GM21717 (cell line): Measurements from ENCODE around the gene ATF5.
A peak's percentile ranks its signal among the peaks of the same experiment; 100 is the strongest.

Experiments used
- ATAC-seq: cut with Tn5 transposase; IDR thresholded peaks from one replicate; pipeline ENCODE4 v1.9.1; 2021; ENCODE audit warnings: mild to moderate bottlenecking, moderate library complexity; ENCODE audit not compliant: unreplicated experiment

Gene ATF5

DNA sequence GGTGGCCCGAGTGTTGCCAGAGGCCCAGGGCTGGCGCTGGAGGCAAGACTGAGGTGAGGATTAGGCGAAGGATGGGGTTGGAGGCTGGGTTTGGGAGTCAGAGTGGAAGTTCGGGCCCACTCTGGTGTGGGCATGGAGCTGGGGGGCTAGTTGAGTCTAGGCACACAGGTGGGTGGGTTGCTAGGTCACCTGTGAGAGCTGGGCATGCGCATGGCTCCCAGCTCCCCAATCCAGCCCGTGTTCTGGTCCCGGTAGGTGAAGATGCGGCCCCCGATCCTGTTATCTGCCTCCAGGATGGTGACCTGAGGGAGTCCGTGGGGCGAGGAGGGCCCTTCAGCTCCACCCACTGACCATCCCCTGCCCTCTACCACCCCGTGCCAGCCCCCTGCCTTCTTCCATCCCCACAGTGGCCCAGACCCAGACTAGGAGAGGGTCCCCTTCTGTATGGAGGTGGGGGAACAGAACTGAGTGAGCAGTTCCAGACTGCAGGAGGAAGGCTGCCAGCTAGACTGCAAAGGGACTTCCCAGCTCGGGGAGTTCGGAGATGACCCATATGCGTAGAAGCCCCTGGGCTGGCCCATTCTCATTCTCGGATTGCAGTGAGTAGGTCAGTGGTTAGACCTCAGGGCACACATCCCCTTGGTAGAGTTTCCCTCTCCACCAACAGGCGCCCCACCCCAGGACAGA is 34.0 kb upstream of the ATF5 start:
- no peak for ATAC-seq

DNA sequence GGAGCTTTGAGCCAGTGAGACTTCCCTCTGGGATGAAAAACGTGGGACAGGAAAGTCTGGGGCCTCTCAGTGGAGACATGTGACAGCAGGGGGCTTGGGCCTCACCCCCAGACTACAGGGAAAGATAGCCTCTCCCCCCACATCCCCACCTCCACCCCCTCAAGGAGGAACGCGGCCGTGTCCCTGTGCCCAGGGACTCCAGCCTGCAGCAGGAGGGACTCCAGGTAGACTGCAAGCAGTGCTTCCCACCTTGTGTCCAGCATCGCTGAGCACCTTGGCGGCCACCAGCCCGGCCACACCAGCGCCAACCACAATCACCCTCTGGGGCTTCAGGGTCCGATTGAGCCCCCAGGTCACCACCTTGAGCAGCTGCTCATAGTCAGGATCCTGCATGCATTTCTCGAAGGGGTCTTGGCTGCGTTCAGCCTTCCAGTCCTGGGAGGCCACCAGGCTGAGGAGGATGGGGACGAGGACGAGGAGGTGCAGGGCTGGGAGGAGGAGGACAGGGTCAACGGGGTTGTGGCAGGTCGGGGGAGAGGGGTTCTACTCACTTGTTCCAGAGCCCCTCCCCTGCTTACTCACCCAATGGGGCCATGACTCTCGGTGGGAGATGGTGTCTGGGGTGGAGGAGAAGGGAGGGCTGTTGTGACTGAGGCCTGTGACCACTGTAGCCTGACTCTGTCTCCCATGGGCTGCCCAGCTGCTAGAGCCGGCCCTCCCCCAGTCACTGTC is 33.3 kb upstream of the ATF5 start:
- ATAC-seq = no peak

DNA sequence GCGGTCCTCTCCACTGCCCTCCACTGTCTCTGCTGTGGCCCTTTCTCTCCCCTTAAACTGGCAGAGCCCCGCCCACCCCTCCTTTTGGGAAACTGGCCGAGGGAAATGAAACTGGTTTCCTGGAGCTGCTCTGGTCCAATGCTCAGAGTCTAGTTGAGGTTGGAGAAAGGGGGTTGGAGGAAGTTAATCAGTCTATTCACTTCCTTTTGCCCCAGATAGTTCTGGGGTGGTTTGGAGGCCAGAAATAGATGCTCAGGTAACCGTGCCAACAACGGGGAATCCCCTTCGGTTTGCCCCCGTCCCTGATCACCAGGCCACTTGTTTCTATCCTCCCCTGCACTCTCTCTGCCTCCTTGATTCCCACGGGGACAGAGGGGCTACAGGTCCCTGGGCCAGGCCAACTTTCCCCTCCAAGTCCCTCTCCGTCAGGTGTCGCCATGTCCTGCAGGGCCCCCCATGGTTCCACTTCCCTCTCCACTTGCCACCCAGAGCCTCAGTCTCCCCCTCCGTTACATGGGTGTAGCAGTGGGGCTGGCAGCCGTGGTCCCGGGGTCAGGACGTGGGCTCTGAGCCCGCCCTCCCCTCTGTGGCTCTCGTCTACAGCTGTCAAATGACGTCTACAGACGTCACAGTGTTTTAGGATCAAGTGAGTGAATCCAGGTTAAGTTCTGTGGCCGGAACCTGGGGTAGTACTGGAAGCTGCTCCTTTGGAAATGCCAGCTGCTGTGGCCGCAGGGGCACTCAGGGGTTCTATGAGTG is 32.0 kb upstream of the ATF5 start, which contains the start of gene IL4I1:
IL4I1 (minus strand) TSS at position 25 of the 759 bp plus-strand sequence. CDS start 727 bp downstream, outside the sequence.
- ATAC-seq = peak; percentile 39

DNA sequence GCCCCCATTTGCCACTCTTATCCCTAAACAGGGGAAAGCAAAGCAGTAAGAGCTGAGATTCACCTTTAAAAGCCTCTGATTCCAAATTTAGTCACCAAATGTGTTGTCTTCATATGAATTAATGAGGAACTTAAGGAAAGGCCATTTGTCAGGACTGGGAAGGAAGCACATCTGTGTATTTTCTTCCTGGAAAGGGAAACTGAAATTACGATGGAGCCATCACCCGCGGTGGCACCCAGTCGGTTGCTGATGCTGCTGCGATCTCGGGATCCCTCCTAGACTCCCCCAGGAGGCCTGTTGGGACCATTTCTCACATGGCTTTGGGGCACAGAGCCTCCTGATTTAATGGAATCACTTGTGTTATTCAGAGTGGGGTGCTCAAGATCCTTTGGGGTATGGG is 24.9 kb upstream of the ATF5 start:
- ATAC-seq = no peak

DNA sequence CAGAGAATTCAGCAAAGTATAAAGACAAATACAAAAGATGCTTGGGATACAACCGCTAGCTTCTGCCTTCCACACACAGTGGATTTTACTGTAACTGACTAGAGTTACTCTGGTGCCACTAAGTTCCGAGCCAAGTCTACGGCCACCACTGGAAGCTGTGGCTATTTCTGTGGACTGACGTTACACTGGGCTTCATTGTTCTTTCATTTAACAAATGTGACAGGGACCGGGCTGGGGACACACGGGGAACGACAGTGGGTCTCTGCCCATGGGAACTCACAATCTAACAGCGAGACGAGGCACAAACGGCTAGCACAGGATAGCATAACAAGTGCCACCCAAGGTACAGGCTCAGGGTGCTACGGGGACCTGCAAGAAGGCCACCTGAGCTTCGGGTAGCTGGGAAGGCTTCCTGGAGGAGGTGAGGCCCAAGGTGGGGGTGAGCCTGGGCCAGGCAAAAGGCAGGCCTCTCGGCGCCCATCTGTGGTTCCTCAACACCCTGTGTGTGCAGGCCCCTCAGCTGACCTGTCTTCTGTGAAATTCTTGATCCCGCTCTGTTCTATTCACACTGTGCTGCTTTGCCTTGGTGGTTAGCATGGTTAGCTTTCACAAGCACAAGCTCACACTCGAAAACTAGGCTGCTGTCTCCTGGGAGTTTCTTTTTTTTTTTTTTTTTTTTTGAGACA is 22.0 kb upstream of the ATF5 start:
- ATAC-seq = no peak

DNA sequence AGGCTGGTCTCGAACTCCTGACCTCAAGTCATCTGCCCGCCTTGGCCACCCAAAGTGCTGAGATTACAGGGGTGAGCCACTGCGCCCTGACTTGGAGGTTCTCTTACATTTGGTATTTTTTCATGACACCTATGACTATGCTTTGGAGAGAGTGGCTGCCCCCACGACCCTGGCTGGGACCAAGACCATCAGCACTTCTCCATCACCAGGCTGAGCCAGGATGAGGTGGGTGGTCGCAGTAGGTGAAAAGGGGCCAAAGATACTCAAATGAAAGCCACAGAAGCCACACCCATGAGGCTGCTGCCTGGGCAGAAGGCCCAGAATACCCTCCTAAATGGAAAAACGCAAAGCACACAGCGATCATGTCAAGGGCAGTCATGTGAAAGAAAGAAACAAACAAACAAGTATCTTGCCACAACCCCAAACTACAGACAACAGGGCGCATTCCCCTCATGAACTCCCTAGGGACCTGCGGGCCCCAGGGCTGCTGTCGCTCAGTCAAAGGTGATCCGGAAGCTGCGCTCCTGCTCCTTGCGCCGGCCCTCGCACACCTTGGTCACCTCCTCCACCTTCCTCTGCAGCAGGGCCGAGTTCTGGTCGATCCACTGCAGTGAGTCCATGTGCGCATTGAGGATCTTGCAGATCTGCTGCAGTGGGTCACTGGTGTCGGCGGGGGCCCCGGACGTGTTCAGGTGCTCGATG is 21.1 kb upstream of the ATF5 start:
- ATAC-seq = no peak

DNA sequence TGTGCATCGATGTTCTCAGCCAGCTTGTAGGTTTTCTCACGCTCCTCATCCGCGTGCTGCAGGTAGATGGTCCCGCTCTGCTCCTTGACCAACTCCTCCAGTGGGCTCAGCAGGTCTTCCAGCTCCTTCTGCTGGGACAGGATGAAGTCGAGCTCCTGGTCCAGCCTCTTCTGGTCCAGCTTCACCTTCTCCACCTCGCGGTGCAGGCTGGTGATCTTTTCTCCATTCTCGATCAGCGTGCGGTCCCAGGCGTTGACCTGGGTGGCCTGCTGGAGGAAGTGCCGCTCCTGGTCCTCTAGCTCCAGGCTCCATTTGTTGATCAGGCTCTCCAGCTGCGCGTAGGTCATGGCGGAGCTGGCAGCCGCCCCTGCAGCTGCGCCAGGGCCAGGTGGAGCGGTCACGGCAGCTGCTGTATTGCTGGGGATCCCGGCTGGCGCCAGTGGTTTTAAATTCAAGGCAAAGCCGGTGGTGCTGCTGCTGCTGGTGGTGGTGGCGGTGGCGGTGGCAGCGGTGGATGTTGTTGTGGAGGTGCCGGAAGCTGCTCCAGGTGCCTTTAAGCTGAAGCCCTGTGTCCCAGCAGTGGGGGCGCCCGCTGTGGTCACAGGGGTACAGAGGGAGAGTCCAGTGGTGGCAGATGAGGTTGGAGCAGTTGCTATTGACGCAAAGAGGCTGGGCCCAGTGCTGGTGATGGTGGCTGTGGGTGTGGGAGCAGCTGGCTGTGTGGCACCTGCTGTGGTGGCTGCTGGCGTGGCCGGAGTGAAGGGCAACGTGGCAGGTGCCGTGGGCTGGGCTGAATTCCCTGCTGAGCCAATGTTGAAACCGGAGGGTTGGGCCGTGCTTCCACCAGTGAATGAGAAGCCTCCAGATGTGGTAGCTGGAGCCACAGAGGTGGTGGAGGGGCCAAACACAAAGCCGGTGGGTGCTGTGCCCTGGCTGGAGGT is 20.3 kb upstream of the ATF5 start:
- ATAC-seq = no peak

DNA sequence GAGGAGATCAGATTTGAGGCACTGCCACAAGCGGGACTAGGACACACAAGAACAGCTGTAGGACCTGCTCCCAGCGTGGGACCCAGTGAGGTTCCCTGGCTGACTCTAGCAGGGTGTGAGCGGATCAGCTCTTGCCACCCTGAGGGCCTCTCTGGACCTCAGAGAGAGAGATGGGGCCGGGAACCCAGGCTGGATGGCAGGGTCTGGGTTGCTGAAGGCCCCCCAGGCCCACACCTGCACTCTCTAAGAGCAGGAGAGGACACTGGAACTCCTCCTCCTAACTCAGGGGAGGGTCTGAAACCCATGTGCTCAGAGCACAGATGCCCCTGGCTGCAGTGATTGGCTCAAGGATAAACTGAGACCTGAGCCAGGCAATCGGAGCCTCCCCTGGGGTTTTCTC is 18.8 kb upstream of the ATF5 start:
- no peak for ATAC-seq

DNA sequence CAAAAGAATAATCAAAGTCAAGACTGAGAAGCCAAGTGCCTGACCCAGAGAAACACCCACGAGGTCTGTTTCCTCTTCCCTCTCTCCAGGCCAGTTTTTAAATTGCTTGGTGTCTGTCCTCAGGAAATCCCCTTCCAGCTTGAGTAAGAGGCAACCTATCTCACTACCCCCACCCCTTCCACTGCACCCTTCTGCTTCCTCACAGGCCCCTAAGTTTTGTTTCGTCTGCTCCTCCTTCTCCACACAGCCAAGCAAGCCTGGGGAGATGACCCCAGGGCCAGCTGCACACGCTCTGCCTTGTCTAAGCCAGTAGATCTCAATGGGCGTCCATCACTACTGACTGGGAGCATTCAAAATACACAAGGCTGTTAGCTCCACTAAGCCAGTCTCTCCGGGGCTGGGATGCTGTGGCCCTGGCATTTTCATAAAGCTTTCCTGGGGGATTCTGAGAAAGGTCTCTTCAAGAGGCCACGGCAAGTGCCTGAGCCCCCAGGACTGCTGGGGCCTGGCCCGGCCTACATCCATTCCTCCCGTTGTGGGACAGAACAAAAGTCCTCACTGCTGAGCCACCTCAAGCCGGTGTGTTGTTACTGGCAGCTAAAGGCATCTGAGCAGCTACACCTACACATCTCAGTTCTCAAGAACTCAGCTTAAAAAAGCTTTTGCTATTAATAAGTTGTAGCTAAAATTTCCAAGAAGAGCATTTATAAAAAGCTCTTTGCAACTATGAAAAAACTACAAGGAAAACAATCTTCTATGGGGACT is 17.4 kb upstream of the ATF5 start:
- ATAC-seq = no peak

DNA sequence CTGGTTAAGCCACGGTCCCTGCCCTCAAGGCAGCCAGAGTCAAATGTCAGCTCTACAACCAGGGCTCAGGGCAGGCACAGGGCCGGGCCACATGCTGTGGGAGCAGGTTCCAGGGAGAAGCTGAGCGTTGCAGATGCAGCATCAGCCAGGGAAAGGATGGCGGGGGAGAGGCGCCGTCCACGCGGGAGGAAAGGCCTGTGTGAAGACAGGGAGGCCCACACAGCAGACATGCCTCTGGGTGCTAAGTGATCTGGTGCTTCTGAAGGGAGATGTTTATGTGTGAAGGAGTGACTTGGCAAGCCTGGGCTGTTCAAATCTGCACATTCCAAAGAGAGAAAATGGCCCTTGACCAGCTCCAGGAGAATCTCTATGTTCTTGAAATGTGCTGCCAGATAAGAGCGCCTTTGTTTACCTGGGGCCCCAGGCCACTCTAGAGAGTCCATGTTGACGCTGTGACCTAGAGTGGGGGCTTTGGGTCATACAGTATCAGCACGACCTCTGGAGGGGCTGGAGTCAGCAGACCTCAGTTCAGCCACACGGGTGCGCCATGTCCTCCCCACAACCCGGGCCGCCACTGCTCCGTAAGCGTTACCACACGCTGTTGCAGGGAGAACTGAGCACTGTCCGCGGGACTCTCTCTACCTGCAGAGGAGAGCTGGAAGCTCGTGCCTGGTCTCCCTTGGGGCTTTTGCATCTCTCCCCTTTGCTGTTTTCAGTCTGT is 15.9 kb upstream of the ATF5 start:
- no peak for ATAC-seq

DNA sequence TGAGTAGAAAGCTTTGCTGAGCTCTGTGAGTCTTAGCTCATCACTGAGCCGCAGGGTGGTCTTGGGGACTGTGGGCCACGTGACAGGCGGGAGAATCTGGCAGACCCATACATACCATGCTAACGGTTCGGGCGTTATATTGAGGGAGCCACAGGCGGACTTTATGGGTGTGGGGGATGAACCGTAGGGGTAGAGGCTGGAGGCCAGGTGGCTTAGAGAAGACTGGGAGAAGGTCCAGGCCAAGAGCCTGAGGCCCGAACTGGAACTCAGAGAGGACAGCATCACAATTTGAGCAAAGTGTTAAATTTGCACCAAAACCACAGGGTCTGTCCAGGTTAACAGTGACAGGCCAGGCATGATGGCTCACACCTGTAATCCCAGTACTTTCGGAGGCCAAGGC is 15.3 kb upstream of the ATF5 start:
- ATAC-seq = no peak

DNA sequence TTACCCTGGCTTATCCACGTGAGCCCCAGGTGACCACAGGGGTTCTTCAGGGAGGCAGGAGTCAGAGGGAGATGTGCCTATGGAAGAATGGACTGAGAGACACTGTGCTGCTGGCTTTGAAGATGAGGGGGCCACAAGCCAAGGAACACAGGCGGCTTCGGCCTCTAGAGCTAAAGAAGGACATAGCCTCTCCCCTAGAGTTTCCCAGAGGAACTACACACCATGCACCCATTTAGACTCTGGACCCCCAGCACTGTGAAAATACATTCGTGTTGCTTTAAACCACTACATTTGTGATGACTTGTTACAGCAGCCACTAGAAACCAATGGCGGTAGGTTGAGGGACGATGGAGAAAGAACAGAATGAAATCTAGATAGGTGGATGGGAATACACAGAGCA is 13.7 kb upstream of the ATF5 start:
- ATAC-seq = no peak

DNA sequence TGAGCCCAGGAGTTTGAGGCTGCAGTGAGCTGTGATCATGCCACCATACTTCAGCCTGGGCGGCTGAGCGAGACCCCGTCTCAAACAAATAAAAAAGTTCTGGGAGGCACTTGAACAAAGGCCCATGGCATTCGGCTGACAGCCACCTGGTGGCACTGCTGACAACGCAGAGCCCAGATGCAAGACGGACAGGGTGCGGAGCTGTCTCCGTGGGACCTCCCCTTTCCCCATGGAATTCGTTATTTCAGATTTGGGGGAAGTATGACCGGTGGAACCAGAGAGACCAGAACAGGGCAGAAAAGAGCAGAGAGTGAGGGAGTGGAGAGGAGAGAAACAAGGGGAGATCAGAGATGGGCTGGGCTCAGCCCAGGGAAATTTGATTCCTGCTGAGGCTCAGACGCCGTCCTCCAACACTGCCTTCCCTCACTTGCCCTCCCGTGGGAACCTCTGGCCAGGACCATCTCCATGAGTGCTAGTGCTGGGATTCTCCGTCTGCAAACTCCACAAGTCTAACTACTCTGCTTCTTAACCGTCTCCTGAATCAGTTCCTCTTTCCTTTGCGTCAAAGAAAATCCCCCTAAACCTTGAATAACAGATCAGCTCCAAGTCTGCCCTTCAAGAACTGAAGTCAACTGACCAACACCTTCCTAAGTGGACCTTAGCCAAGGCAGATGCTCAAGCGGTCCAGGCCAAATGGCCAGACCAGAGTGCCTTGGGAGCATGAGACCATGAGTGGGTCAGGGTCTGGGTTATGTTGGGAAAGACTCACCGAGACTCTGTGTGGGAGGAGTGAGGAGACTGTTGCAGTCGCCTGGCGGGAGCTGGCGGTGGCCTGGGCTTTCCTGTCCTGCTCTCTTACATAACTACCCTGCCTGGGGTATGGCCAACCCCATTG is 11.9 kb upstream of the ATF5 start:
- ATAC-seq = no peak

DNA sequence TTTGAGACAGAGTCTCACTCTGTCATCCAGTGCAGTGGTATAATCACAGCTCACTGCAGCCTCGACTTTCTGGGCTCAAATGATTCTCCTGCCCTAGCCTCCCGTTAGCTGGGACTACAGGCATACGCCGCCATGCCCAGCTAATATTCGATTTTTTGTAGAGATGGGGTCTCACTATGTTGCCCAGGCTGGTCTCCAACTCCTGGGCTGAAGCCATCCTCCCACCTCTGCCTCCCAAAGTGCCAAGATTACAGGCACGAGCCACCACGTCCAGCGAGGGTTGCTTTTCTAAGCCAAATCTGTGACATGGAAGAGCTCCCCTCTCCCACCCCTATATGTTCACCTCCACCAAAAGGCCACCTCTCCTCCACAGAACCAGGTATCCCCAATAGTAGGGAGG is 10.9 kb upstream of the ATF5 start:
- ATAC-seq = no peak

DNA sequence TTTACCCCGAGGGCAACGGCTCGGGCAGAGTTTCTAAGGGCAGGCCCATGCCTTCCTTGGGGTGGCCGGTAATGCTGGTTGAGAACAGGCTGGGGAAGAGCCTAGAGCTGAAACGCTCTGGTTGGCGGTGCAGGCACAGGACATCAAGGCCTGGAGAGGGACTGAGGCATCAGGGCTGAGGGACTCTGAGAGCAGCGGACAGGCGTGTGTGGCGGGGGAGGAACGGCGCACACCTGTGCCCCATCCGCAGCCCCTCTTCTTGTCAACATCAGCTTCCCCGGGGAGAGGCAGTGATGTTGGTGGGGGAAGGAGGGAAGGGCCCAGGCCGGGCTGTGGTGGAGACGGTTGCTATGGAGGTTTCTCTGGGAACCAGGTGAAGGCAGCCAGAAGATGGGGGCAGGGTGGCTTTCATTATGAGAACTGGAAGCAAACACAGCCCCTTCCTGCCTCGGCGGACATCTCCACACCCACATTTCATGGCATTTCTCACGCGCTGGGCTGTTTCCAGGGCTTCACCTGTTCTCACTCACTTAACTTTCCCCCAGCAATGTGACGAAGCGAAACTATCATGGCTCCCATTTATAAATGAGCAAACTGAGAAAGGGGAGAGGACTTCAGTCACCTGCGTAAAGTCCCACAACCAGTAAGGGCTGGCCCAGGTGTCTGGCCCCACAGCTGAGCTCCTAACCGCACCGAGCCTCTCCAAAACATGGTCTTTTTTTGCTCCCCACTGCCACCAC is 8.2 kb upstream of the ATF5 start:
- no peak for ATAC-seq
